NCI-H2029 (cell line): ENCODE measurements around the gene NANOS3.
A peak's percentile ranks its signal among the peaks of the same experiment; 100 is the strongest.

Source experiments
- DNase-seq: peaks from one replicate; lab custom pipeline; 2025; lab: John Stamatoyannopoulos, UW

Gene NANOS3

GRCh38 chr19:13864667-13865570, 12.0 kb upstream of the NANOS3 start:
- no peak for DNase-seq

DNA sequence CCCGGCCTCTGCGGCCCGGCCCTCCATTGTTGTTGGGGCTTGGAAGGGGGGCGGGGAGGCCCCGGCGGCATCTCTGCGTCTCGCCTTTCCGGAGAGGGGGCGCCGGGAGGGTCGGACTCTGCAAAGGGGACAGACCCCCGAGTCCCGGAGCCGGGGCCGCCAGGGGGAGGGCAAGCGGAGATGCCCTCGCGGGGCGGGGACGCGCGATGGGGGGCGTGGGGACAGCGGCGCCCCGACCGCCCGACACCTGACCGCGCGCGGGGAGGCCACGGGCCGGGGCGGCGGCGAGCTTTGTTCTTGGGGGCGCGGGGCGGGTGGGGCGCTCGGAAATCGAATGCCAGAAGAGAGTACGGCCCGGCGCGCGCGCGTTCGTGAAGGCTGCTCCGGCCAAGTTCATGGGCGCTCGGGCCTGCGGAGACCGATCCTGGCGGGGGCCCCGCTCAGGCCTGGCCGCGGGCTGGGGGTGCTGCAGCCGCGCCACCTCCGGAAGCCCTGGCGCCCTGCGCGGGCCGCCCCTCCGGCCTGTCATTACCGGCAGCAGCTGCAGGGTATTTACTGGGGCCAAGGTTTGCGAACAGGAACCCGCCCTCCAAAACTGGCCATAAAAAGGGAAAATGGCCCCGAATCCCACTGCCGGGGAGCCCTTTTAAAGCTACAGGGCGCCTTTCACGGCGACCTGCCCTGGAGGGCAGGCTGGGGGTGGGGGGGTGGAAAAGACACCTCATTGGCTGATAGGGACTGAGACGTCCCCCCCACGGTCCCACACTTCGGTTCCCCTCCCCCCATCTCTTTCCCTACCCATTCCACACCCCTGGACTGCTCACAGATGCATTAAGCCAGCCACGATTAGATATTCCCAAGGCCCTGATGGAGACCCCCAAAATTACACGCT, 11.1 kb upstream of the NANOS3 start:
- DNase-seq: no peak

- DNase-seq: no peak
These were observed 10.4 kb upstream of the NANOS3 start for GRCh38 chr19:13866463-13867046.

DNA sequence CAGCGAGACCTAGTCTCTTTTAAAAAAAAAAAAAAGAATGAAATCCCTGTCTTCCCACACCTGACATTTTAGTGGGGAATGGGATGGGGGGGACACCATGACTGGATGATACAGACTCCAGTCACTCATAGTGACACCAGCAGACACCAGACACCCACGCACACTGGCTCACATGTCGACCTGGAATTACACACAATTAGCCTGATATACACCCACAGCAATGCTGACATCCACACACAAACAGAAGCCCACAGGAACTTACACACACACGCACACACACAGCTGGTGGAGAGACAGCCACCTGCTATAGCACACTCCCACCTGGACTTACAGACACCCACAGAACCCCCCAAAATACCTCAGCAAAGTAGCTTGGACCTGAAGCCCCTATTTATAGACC, 8.3 kb upstream of the NANOS3 start:
- DNase-seq: no peak

- DNase-seq: no peak
These were observed 7.7 kb upstream of the NANOS3 start for GRCh38 chr19:13869281-13869680.

GRCh38 chr19:13870873-13871272, 6.1 kb upstream of the NANOS3 start:
- no peak for DNase-seq

DNA sequence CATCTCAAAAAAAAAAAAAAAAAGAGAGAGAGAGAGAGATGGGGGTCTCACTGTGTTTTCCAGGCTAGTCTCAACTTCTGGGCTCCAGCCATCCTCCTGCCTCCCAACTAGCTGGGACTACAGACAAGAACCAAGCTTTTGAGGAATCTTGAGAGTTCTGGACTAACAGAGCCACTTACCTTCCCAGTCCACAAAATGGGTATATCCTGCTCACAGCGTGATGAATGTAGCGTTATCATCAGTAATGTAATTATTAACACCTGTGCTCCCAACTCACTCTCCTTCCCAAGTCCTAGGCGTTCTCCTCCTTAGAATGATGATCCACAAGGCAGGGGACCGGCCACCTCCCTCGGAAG, 4.6 kb upstream of the NANOS3 start:
- no peak for DNase-seq

DNA sequence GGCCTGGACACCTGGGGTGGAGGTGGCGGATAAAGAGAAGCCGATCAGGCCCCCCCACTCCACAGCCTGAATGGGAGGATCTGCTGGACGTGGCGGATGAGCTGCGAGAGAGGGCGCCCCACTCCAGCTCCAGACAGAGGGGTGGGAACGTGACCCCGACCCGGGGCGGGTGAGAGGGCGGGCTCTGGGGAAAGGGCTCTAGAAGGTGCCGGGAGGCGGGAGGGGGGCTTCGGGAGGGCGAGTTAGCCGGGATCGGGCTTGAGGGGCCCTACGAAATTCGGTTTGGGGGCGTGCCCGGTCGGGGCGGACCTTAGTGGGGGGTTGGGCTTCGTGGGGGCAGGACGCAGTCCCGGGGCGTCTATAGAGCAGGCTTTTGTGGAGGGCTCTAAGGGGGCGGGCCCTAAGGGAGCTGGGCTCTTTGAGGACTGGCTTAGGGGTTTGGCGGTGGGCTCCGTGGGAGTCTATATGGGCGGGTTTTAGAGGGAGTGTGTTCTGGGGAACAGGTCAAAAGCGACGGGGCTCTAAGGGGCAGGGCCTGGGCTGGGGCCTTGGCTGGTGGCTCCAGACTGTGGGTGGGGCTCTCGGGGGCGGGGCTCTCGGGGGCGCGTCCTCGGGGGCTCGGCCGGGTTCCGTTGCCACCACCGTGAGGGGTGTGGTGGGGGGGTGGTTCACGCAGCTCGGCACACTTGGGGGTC, 4.1 kb upstream of the NANOS3 start:
- DNase-seq: no peak

DNA sequence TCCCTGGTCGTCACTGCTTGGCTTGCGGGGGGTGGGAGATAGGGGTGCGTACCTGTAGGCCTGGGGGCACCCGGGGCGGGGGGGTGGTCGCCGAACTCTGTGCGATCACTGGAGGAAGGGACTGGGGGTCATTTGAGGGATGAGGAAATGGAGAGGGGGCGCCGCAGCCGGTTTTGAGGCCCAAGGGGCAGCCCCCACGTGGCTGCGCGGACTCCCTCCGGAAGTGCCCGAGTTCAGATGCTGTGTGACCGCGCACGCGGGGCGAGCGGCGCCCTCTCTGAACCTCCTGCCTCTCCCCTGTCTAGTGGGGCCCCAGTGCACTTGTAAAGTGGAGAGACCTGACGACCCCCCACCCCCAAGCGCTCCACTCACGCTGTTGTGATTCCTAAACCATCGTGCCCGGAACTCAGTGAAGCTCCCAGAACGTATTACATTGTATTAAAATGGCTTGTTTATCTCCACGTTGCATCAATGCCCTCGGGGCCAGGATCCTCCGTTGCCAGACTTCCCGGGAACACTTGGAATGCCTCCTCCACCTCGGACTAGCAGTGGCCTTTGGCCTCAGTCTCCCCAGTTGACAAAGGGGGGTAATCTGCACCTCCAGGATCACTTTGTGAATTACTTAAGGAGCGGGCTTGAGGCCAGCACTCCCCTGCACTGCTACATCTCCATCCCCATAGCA, 3.0 kb upstream of the NANOS3 start:
- no peak for DNase-seq

GRCh38 chr19:13875824-13876223, 1.1 kb upstream of the NANOS3 start:
- no peak for DNase-seq

- no peak for DNase-seq
These were observed 369 bp downstream of the NANOS3 start for GRCh38 chr19:13877303-13877702.

DNA sequence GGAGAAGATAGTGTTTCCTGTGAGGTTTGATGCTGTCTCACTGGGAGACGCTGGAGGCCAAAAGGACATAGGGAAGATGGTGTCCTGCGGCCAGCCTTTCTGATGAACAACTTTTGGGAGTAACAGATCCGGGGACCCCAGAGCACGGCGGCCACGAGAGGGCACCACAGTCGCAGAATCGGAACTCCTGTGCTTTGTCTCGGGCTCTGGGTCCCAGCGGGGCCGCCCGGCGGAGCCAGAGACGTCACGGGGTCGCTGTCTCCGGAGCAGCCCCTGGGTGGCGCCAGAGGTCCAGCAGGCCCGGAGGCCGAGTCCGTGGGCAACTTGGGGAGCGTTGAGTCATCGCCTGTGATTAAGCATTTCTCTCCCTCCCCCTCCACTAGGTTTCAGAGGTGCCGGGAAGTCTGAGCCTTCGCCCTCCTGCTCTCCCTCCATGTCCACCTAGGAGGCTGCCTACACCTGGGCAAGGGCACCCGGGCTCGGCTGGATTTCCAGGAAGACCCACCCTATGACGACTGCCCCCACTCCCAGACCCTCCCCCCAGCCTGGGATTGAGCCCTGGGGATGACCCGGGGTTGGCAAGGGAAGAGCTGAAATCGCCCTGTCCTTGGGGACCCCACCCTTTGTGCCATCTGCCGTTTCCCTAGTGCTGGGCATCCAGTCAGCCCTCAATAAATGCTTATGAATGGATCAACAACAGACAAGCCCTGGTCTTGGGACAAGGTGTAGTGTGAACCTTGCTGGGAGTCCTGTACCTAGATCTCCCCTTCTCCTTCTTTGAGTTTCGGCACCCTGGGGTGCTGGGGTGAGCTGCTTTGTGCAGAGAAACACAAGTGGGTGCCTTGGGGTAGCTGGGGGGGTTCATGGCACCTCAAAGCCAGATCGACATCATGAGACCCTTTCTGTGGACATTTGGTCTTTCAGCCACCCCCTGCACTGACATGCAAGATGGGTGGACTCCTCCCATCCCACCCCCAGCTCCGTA, 3.4 kb downstream of the NANOS3 start:
- DNase-seq: peak; percentile 82

GRCh38 chr19:13881251-13881691, 4.3 kb downstream of the NANOS3 start:
- no peak for DNase-seq

DNA sequence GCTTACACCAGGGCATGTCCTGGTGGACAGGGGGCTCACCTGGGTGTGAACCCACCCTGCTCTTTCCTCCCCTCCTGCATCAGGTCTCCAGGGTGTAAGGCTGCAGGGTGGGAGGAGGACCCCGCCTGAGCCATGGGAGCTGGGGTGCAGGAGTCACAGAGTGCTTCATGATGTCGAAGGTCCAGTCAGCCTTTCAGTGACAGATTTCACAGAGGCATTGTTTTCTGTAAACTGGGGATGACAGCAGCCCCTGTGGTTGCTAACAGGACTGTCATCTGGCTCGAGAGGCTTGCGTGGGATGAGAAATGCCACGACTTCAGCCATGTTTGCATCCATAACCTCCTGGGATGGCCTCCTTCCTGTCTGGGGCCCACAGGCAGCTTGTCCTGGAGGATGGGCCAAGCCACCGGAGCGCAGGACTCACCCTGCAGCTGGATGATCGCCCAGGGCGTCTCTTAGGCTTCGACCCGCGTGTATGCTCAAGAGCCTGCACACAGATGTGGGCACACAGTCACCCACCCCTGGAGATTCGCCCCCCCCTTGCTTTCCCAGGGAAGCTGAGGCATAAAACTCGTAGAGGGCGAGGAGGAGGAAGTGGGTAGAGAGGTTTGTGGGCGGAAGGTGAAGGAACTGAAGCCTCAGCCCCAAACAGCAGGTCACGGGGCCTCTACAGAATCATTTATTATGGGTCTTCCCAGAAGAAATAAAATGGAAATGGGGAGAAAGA, 4.9 kb downstream of the NANOS3 start:
- DNase-seq: no peak

- DNase-seq: no peak
These were observed 5.5 kb downstream of the NANOS3 start for GRCh38 chr19:13882419-13882795.

- no peak for DNase-seq
These were observed 5.9 kb downstream of the NANOS3 start for GRCh38 chr19:13882836-13883235.

DNA sequence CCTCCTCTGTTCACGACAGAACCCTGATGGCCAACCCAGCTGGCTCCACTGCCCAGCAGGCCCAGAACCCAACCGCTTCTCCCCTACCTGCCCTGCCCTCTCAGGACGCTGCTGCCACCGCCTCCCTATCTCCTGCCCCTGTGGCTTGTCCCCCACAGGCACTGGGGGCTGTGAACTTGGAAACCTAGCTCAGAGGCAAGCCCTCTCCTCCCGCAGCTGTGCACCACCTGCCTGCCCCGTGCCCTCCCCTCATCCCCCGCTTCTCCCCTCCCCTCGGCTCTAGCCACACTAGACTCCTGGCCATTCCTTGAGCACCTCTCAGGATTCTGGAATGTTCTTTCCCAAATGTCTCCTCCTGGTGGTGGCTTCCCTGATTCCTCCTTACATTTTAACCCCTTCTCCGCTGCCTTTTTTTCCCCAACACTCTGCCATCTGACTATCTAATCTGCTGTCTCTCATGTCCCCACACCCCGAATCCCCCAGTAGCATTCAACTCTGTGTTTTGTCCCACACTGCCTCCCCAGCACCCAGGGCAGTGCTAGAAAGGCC, 6.7 kb downstream of the NANOS3 start:
- DNase-seq: no peak

DNA sequence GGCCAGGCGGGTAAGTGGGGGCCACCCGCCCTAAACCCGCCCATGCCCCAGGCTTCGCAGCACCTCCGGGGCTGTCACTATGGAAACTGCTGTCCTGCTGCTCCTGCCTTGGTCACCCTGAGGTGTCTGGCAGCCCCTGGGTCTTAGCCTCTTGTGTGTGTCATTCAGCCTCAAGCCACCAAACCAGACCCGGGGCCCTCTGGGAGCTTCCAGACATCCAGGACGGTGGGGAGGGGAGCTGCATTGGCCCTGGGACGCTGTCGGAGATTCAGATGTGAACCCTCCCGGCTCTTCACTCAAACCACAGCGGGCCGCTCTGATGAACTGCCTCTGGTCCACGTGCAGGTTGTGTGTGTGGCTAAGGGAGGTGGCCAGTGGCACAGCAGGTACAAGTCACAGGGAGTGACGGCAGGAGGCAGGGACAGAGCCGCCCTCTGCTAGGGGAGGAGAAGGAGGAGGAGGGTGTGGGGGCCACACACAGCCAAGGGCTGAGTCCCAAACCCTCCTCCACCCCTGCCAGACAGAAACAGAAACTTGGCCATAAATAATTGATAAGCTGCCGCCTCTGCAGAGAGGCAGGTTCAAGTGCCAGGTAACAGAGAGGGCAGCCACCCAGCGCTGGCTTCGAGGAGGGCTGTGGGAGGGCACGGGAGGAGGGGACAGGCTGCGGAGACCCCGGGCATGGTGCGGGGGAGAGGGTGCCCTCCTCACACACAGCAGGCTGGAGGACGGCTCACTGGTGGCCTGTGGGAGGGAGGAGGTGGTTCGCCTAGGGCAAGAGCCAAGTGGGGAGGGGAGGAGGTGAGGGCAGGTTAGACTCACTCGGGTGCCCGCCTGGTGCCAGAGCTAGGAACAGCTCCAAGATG, 8.0 kb downstream of the NANOS3 start:
- peak; percentile 32 for DNase-seq
